GM20431 (cell line): ENCODE data around the gene ZNF598.

Experiments
- in situ Hi-C: fragments of 300-500 bp; cut with MseI, MboI; formaldehyde crosslinking; loops from one replicate; pipeline ENCODE4 v1.15.0; 2020; ENCODE audit warnings: low sequenced_read_pairs; ENCODE audit not compliant: unreplicated experiment

The ZNF598 gene

DNA sequence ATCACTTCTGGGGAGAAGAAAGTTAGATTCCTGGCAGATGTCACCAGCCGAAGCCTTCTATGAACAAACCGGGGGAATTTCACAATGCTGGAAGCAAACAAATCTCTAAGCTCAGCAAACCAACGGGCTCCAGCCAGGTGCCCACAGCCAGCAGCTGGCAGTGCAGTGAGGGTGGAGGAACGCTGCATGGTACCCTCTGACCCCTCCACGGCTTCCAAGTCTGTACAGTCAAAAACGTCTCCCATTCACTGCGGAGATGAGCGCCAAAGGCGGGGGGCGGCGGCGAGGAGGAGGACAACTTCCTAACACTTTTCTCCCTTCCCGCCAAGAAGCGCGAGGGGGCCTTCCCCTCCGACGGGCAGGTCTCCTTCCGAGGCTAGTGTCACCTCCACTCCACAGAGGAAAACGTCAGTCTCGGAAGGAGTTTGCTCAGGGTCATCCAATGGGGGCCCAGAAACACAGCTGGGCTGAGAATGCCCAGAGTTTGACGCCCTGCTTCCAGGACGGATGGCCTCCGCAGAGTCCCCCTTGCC is 924 bp downstream of the ZNF598 start:
- in situ Hi-C loops = no loop called here

DNA sequence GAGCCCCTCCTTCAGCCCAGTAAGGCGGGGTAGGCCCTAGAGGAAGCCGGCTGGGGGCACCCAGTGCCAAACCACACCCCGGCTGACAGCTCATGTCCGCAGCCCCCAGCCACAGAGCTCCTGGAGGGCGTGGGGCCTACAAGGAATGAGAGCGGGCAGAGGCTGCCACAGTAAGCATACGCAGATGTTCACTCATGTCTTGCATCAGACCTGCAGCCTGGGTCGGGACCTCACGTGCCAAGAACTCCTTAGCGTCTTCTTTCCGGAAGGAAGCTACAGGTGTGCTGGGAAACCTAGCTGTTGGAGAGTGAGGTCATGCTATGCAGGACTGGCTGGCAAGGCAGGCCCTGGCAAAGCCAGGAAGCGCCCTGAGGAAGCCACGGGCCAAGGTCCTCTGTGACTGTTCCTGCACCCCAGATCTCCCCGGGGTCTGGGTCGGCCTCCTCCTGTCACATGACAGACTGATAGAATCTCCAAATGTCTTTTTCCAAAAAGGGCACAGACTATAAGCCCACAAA is 1.6 kb downstream of the ZNF598 start:
- in situ Hi-C loops = no loop called here

DNA sequence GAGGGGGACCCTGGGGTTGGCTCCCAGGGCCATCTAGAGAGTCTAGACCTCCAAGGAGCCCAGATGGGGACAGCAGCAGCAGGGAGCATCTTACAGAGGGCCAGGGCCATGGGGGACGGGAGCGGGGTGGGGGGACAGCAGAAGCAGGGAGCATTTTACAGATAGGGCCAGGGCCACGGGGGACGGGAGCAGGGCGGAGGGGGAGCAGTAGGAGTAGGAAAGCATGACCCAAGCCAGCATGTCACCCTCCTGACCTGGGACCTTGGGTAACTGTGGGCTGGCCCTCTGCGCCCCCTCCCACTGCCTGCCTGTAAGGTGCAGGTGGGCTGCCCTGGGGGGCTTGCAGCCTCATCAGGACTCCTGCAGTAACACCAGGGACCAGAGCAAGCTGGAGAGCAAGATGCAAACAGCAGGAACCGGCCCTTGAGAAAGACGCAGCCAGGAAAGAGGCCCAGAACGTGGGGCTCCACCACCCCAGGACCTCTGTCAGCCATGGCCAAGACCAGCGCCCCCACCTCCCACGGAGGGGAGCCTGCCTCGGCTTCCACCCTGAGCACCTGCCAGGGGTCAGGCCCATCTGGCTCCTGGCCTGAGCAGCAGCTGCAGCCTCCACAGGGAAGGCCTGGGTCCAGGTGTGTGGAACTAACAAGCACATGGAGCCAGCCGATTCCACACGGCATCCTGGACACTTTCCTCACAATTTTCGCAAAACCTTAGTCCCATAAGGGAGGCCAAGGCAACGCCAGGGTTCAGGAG is 2.4 kb downstream of the ZNF598 start:
- in situ Hi-C loops = no loop called here

DNA sequence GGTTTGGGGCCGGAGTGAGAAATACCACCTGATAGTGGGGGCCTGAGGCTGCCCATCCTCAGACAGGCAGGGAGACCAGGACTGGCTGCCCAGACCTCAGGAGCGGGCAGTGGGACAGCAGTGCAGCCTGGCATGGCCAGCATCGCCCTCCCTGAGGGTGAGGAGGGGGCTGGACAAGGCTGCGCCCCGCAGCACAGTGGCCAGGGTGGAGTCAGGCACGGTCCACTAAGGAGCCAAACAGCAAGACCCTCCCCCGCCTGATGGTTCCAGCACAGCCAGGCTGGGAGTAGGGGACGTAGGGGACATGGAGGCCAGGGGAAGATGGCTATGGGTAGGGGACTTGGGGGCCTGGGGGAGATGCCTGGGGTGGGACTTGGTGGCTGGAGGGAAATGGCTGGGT is 3.3 kb downstream of the ZNF598 start:
- in situ Hi-C loops = no loop called here

DNA sequence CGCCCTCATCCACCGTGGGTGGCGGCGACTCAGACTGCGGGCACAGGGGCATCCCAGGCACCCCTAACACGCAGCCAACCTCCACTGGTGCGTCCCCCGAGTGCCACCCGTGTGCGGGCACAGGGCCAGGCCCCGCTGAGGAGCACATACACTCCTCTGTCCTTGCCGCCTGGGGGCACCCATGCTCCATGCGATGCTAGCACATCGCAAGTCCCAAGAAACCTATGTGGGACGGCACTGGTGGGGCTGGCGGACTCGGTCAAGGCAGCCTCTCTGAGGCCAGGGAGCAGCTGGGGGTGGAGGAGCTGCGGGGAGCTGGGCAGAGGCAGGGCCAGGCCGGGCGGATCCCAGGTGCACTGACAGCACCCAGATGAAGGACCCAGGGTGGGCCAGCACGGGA is 4.0 kb downstream of the ZNF598 start:
- in situ Hi-C loops = no loop called here

DNA sequence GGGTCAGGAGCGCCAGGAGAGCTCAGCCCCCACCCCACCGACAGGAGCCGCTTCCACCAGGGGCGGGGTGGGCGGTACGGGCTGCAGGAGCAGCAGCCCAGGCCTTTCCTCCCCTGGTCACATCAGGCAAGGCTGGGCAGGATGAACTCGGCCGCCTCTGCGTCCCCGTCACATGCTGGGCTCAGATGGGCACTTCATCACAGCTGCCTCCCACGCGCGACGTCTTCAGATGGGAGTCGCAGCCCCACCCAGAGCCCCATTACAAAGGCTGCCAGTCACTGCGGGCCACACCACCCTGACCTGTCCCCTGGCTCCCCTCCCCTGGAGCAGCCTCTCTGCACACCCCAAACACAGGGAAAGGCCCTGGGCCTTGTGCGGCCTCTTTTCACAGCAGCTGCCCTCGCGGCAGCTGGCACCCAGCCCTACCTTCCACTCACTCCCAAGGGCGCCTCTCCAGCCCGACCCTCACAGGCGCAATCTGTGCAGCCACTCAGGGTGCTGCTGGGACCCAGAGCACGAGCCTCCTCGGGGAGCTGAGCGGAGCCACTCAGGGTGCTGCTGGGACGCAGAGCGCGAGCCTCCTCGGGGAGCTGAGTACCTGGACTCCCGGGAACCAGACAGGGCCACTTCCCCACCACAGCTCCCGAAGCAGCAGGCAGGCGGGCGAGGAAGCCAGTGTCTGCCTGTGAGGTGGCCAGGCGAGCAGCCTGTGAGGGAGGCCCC is 4.7 kb downstream of the ZNF598 start:
- in situ Hi-C loops = no loop called here

DNA sequence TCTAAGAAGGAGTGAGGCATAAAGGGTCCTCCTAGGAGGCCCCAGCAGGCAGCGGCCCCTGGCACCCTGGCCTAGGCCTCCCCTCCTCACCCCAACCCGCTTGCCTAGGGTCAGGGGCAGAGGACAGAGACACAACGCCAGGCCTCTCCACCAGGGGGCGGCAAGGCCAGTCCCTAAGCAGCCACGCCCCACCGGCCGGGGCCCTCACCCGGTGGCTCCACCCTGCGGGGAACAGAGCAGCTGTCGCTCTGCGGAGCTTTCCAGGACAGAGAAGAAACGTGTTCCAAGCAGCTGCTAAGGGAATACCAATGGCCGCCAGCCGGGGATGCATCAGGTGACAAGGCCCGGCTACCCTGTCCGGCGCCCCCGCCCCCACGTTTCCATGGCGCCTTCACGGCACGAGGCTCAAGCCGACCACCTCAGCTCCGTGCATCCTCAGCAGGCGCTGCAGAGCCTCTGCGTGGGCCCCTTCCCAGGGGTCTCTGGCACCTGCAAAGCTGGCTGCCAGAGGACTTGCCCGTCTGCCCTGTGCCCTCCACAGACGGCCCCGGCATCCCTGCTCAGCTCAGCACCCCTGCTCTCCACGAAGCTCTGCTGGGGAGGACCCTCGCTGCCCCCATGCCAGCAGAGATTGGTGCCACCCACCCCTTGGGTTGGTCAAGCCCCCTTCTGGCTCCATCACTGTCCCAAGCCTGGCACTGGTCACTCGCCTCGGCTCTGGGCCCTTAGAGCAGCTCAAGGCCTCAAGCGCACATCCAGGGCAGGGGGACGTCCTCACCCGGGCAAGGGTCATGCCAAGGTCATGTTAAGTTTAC is 5.6 kb downstream of the ZNF598 start:
- in situ Hi-C loops = no loop called here

DNA sequence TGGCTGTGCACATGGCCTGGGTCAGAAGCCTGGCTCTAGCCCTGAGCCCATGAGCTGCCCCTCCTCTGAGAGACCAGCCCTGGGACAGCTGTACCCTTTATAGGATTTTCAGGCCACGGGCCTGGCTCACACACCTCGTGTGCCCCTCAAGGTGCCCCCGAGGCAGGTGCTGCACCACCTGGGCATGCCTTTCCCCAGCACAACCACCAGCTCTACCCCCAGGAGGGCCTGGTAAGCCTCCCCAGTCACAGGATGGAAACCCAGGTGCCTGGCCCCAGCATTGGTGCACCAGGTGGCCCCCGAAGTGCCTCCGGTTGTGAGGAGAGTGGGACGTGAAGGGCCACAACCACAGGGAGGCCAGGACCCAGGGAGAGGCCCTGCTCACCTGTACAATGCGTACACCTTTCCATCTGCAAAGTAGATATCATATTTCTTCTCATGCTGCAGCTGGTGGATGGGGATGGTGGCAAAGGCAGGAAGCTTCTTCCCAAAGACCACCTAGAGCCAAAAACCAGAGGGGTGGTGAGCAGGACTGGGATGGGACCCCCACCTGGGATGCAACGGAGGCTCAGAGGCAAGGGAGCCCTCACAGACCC is 6.3 kb downstream of the ZNF598 start:
- in situ Hi-C loops = no loop called here

DNA sequence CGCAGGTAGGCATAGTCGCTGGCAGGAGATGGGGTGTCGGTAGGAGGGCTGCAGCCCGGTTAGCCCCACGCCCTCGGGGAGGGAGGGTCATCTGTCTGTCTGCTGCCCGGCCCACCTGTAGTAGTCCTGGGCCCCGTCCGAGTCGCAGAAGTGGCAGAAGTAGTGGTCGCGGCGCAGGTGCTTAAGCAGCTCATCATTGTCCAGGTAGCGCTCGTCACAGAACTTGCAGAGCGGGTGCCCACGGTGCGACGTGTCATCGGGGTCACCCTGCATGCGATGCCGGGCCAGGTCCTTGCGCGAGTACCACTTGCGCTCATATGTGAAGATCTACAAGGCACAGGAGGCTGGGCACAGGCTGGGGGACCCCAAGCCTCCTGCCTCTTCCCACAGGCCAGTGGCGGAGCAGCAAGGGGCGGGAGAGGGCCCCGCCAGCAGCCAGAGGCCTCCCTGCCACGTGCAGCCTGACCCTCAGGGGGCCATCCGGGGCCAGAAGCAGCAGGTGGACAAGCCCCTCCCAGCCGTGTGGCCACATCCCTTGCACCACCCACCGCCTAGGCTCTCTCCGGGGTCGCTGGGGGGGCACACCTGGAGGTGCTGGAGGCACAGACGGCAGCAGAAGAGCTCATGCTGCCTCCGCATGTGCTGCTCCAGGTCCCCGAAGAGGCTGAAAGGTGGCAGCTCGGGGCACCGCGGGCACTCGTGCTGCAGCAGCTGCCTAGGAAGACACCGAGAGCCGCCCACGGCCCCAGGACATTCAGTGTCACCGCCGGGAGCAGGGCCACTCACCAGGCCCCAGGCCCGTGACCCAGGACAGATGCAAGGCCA is 7.0 kb downstream of the ZNF598 start:
- in situ Hi-C loops = no loop called here

DNA sequence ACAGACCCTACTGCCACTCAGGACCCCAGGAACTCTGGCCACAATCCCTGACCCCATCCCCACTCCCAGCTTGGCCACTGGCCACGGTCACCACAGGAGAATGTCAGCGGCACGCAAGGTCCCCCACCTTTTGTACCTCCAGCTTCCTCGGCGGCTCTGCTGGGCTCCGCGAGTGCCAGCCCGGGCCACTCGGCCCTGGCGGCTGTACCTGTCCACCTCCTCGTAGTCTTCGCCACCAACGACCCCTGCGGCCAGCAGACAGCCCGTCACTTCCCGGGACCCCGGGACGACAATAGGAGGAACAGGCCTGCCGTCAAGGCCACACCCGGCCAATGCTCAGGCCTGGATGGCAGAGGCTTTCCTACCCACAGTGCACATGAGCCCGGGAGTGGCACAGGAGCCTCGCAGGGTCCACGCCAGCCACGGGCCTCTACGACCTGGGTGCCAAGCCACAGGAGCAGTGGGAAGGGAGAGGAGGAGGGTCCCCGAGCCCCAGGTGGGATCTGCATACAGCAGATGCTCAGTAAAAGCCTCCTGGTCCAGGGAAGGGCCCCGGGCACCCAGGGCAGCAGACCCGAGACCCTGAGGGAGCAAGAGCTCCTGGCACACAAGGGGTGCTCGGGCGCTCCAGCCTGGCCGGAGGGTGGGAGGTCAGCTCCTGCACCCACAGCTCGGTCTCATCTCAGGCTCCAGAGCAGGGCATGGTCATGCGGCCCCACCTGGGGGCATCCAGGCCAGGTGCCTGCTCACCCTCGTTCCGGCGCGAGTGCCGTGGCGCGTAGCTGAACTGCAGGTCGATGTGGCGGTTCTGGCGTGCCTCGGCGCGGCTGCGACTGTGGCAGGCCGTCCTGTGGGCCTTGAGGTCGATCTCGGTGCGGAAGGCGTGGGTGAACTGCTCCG is 7.9 kb downstream of the ZNF598 start:
- in situ Hi-C loops = no loop called here

DNA sequence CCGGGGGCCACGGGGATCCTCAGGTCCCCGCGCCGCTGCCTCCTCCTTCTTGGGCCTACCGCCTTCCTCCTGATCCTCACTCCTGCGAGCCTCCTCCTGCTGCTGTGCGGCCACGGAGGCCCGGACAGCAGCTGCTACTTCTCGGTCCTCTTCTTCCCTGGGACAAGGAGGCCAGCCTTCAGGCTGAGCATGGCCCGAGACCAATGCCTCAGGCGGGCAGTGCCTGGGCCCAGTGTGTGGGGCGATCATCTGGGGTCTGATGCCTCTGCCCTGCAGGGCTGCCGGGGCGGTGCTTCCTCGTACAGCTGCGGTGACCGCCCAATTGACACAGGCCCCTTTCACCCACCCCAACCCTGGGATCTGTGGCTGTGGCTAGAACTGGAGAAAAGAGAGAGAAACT is 8.6 kb downstream of the ZNF598 start:
- in situ Hi-C loops = no loop called here

DNA sequence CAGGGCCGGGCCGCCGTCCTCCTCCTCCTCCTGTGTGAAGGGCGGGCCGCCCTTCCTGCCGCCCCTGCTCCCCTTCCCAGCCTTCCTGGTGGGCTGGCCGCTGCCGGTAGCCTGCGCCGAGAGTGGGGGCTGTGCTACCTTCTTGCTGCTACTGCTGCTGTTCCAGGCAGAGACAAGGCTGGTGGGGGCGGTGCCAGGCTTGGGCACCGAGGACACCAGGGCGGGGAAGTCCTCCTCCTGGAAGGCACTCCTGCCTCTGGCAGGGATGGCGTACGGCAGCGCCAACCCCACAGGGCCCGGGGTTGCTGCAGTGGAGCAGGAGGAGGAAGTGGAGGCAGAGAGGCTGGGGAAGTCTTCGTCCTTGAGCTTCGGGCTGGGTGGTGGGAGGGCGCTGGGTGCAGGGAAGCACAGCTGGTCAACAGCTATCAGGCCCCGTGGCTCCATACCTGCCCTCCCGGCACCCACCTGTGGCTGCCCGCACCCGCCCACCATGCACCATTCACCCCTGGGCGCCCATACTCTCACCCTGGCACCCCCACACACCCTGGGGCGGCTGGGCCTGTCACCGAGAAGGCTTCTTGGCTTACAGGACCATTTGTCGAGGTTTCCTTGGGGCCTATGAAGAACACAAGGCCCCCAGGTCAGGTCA is 9.6 kb downstream of the ZNF598 start:
- in situ Hi-C loops = no loop called here

DNA sequence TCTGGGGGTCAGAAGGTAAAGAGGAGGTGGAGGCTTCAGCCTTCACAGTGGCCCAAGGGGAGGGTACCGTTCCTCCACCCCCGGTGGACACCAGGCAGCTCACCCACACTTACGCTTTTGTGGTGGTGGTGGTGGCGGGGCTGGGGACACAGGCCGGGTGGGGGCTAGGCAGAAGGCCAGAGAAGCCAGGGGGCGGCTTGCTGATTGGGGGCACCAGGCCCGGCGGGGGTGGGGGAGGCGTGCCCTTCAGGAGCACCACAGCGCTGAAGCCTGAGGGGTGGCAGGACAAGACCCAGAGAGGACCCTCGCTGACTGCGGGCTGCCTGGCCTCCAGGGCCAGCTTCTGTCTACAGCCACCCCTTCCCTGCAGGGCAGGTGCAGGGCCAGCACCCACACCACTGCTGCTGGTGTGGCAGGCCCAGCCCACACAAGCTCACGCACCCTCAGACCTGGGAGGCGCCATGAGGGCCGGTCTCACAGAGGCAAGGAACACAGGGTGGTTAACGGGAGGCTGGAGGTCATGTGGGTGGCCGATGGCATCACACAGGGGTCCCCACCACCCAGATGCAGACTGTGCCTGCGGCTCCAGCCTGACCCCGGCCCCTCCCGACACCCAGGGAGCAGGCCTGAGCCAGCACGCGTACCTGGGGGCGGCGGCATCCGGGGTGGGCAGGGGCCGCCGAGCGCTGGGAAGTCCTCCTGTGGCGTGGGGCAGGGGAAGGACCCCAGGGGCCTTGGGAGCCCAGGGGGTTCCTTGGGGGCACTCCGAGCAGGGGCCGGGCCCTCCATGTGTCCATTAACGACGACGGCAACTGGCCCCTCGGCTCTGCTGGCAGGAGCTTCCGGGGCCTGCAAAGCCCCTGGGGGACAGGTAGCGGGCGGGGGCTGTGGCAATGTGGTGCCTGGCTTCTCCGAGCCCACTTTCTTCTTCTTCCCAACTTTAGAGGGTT is 10.5 kb downstream of the ZNF598 start:
- in situ Hi-C loops = no loop called here

DNA sequence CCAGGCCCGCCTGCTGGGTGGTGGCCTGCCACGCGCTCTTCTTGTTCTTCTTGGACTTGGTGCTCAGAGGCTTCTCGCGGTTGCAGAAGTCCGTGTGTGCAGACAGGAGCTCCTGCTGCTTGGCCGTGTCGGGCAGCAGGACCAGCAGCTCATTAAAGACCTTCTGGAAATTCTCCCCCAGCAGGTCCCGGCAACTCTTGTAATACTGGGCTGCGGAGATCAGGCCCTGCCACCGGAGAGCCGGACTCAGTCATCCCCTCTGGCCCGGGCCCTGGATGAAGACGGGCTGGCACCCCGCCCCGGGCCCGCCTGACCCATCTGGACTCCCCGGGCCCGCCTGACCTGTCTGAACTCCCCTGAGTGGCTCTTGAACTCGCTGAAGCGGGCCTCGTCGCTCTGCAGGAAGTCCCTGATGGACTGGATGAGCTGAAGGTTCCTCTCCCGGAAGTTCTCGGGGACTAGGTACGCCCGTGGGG is 11.2 kb downstream of the ZNF598 start:
- in situ Hi-C loops = no loop called here

DNA sequence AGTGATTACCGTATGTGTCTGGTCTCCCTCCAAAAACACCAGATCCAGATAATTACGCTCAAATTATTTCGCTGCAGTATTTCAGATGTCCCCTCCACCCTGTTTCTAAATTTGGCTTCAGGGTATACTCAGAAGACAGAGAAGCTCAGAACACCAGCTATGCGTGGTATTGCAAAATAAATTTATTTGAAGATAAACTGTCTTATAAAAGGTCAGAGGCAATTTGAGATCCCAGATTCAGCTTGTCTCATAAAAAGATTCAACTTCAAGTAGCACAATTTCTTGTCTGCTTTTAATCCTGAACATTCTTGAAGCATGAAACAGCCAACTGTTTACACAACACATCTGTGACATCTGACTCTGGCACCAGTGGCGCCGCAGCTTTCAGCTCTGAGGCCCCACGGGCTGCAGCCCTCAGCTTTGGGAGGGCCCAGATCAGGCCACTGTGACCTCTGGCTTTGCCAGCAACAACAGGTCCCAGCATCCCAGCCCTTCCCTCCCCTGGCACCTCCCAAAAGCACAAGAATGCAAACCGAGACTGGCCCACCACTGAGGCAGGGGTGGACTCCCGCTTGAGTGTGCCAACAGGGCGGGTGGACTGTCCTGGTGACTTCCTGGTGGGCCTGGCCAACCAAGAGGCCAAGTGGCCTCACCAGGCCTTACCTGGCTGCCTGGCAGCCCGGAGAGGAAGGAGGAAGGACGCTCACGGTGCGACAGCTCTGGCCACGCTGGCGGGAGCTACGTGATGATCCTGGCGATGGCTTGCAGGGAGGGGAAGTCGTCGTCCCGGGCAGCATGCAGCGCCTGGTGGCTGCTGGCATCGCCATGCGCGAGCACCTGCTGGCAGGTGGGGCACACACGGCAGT is 11.9 kb downstream of the ZNF598 start:
- in situ Hi-C loops = no loop called here

DNA sequence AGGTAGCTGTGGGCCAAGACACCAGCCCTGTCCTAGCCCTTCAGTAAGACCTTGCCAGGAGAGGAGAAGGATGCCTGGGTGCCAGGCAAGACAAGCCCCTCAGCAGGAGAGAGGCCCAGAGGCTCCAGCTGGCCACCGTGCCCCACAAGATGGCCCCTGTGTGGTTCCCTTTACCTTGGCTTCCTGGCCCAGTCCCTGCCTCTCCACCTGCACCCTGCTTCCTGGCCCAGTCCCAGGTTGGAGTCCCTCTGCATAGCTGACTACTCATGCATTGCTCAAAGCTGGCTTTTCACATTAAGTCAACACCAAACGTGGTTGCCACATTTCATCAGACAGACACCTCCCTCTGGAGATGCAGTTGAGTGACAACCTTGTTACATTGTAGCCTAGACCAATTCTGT is 15.9 kb downstream of the ZNF598 start:
- in situ Hi-C loops = no loop called here
